Rectal smooth muscle tissue (tissue), 1 donor: ENCODE data around the gene NARS2.
"Not testable (repeated sequence)": the region's sequence is repeated elsewhere in the genome, so short reads cannot be mapped to it uniquely, and the experiment has no call there.

Experiments
- H3K27ac ChIP-seq: one replicate; pipeline ENCODE4 v1.7.0; 2013; ENCODE audit warnings: low read depth, low read length, inconsistent platforms
- H3K27me3 ChIP-seq: one replicate; pipeline ENCODE4 v1.7.0; 2013; ENCODE audit warnings: low read length; ENCODE audit not compliant: control insufficient read depth, insufficient read depth
- H3K36me3 ChIP-seq: one replicate; pipeline ENCODE4 v1.7.0; 2013; ENCODE audit warnings: low read length; ENCODE audit not compliant: control insufficient read depth, insufficient read depth
- H3K4me1 ChIP-seq: one replicate; pipeline ENCODE4 v1.7.0; 2013; ENCODE audit warnings: low read length; ENCODE audit not compliant: control insufficient read depth, insufficient read depth
- H3K4me3 ChIP-seq: one replicate; pipeline ENCODE4 v1.7.0; 2013; ENCODE audit warnings: low read length
- H3K9ac ChIP-seq: one replicate; pipeline ENCODE4 v1.7.0; 2013; ENCODE audit warnings: low read length

The NARS2 gene

GRCh38 chr11:78464787-78465168 lies 109.9 kb downstream of the NARS2 start:
- H3K4me1 ChIP-seq, H3K4me3 ChIP-seq, H3K27ac ChIP-seq, H3K9ac ChIP-seq, H3K27me3 ChIP-seq, H3K36me3 ChIP-seq: not testable (repeated sequence)

- Histone ChIP-seq H3K36me3 (peaks cover 2% of the 10 kb centered on the region), H3K27ac (no peak overlapping the region), H3K27me3 (no peaks in the 10 kb centered on the region), H3K4me1 (no peaks in the 10 kb centered on the region), H3K4me3 (no peak overlapping the region), H3K9ac (no peak overlapping the region)
These were observed 114.2 kb downstream of the NARS2 start for GRCh38 chr11:78460471-78460870.

GRCh38 chr11:78459738-78460137 lies 114.9 kb downstream of the NARS2 start:
- Histone ChIP-seq H3K9ac (no peak overlapping the region), H3K27me3 (no peaks in the 10 kb centered on the region), H3K4me3 (no peak overlapping the region), H3K27ac (no peak overlapping the region), H3K4me1 (no peaks in the 10 kb centered on the region), H3K36me3 (no peaks in the 10 kb centered on the region)

GRCh38 chr11:78457448-78457847 lies 117.2 kb downstream of the NARS2 start:
- Histone ChIP-seq H3K36me3 (no peaks in the 10 kb centered on the region), H3K27me3 (no peaks in the 10 kb centered on the region), H3K4me1 (no peaks in the 10 kb centered on the region), H3K27ac (no peak overlapping the region), H3K4me3 (no peak overlapping the region), H3K9ac (no peak overlapping the region)

- H3K36me3 ChIP-seq: no peaks in the 10 kb centered on the region
- no peak overlapping the region for H3K9ac ChIP-seq
- H3K4me1 ChIP-seq: no peaks in the 10 kb centered on the region
- H3K27me3 ChIP-seq: no peaks in the 10 kb centered on the region
- no peak overlapping the region for H3K4me3 ChIP-seq
- H3K27ac ChIP-seq: no peak overlapping the region
These were observed 121.3 kb downstream of the NARS2 start for GRCh38 chr11:78453140-78453935.

GRCh38 chr11:78451371-78452150 lies 123.1 kb downstream of the NARS2 start:
- Histone ChIP-seq H3K27me3 (no peaks in the 10 kb centered on the region), H3K4me3 (no peak overlapping the region), H3K27ac (no peak overlapping the region), H3K36me3 (no peaks in the 10 kb centered on the region), H3K4me1 (no peaks in the 10 kb centered on the region), H3K9ac (no peak overlapping the region)

- no peak overlapping the region for H3K27ac ChIP-seq
- no peaks in the 10 kb centered on the region for H3K4me1 ChIP-seq
- no peak overlapping the region for H3K9ac ChIP-seq
These were observed 123.8 kb downstream of the NARS2 start for GRCh38 chr11:78450866-78451265.

GRCh38 chr11:78449866-78450265 lies 124.8 kb downstream of the NARS2 start:
- H3K27ac ChIP-seq: no peak overlapping the region
- H3K36me3 ChIP-seq: no peaks in the 10 kb centered on the region
- no peak overlapping the region for H3K4me3 ChIP-seq
- no peaks in the 10 kb centered on the region for H3K4me1 ChIP-seq
- H3K9ac ChIP-seq: no peak overlapping the region
- no peaks in the 10 kb centered on the region for H3K27me3 ChIP-seq

More at GRCh38 chr11:78450866-78451265, 123.8 kb downstream of the NARS2 start:
- Histone ChIP-seq H3K4me3 (no peak overlapping the region), H3K36me3 (no peaks in the 10 kb centered on the region), H3K27me3 (no peaks in the 10 kb centered on the region)

- Histone ChIP-seq H3K27me3 (no peaks in the 10 kb centered on the region), H3K9ac (no peak overlapping the region), H3K36me3 (no peaks in the 10 kb centered on the region), H3K27ac (no peak overlapping the region), H3K4me1 (no peaks in the 10 kb centered on the region), H3K4me3 (no peak overlapping the region)
These were observed 128.5 kb downstream of the NARS2 start for GRCh38 chr11:78446210-78446609.

- Histone ChIP-seq H3K27ac (no peak overlapping the region), H3K27me3 (no peaks in the 10 kb centered on the region), H3K36me3 (no peaks in the 10 kb centered on the region), H3K4me1 (no peaks in the 10 kb centered on the region), H3K4me3 (no peak overlapping the region), H3K9ac (no peak overlapping the region)
These were observed 129.9 kb downstream of the NARS2 start for GRCh38 chr11:78444726-78445125.

- no peaks in the 10 kb centered on the region for H3K27me3 ChIP-seq
- H3K4me1 ChIP-seq: no peaks in the 10 kb centered on the region
- no peaks in the 10 kb centered on the region for H3K36me3 ChIP-seq
- no peak overlapping the region for H3K27ac ChIP-seq
- no peak overlapping the region for H3K4me3 ChIP-seq
- no peak overlapping the region for H3K9ac ChIP-seq
These were observed 132.7 kb downstream of the NARS2 start for GRCh38 chr11:78441956-78442355.

GRCh38 chr11:78438298-78438975 lies 136.2 kb downstream of the NARS2 start:
- Histone ChIP-seq H3K4me1 (no peaks in the 10 kb centered on the region), H3K27ac (no peak overlapping the region), H3K27me3 (no peaks in the 10 kb centered on the region), H3K4me3 (no peak overlapping the region), H3K9ac (no peak overlapping the region), H3K36me3 (no peaks in the 10 kb centered on the region)
